Heart right ventricle (tissue), 16 donors: ENCODE measurements around the gene SAV1. TPM values are rescaled to one million over a fixed set of nuclear protein-coding genes. Genes with fewer than 3 reads are reported as not detected.
A peak's percentile ranks its signal among the peaks of the same experiment; 100 is the strongest.

Experiments
- ATAC-seq, 8 donors: fragments of 200-7000 bp; cut with Tn5 transposase; one replicate each; pipeline ENCODE4 v1.9.1; 2020; ENCODE audit warnings: mild to moderate bottlenecking in 8 of 8, moderate library complexity in 8 of 8, moderate number of reproducible peaks in 1 of 8
- DNase-seq, 2 donors: peaks; one replicate each; pipeline ENCODE4 v3.0.0-alpha.2; 2020
- H3K27ac ChIP-seq, 10 donors: fragments of 200-600 bp; sonication (generic) in 2 of 10; one replicate each; pipeline versions ENCODE4 v1.5.0 to v1.8.0; 2020 to 2022; ENCODE audit warnings: mild to moderate bottlenecking in 3 of 10
- H3K27me3 ChIP-seq, 7 donors: fragments of 200-600 bp; one replicate each; pipeline ENCODE4 v1.8.0; 2021 to 2022; ENCODE audit warnings: mild to moderate bottlenecking in 2 of 7
- H3K36me3 ChIP-seq, 9 donors: fragments of 200-600 bp; sonication (generic) in 1 of 9; one replicate each; pipeline versions ENCODE4 v1.5.0 to v1.8.0; 2020 to 2022; ENCODE audit warnings: mild to moderate bottlenecking in 2 of 9
- H3K4me1 ChIP-seq, 9 donors: fragments of 200-600 bp; sonication (generic) in 1 of 9; one replicate each; pipeline versions ENCODE4 v1.5.0 to v1.8.0; 2020 to 2022; ENCODE audit warnings: mild to moderate bottlenecking in 4 of 9
- H3K4me3 ChIP-seq, 10 donors: fragments of 200-600 bp; sonication (generic) in 2 of 10; one replicate each; pipeline versions ENCODE4 v1.5.0 to v1.8.0; 2020 to 2022; ENCODE audit warnings: mild to moderate bottlenecking in 7 of 10, moderate library complexity in 2 of 10
- H3K9me3 ChIP-seq, 11 donors: fragments of 200-600 bp in 10 of 11; sonication (generic) in 2 of 11; one replicate each; pipeline versions ENCODE4 v1.5.0 to v1.8.0; 2013 to 2022; ENCODE audit warnings: mild to moderate bottlenecking in 2 of 11, control low read depth in 1 of 11, moderate library complexity in 1 of 11
- WGBS, 2 donors: extraction: QIAGEN DNeasy Blood & Tissue Kit; methylation state at CpG; one replicate each; pipeline ENCODE4 v1.1.7; 2013; ENCODE audit warnings: inconsistent platforms in 1 of 2; 5-methylcytosine and 5-hydroxymethylcytosine counted together
- intact Hi-C, 10 donors: fragments of 100-400 bp; cut with DNase I; formaldehyde crosslinking; loops; one replicate each; pipeline versions ENCODE4 v1.11.1 to v1.14.2; 2022
- polyA plus RNA-seq, 2 donors: library from polyadenylated mRNA; stranded (reverse); fragments of 200-250 nt; gene quantifications; one replicate each; pipeline ENCODE4 v1.2.3, GENCODE V29; 2013
- total RNA-seq, 10 donors: library from RNA; stranded (reverse); fragmentation: NEBNext Ultra II Directional in 3 of 10; extraction: Animal tissue kit (Norgen Biotek cat#: 25700) in 3 of 10; gene quantifications; one replicate each; pipeline versions ENCODE4 v1.2.1 to v1.2.4, GENCODE V29; 2021 to 2023
- TF ChIP-seq, protein P1 (sequence below), 9 donors: fragments of 200-600 bp; sonication (generic) in 2 of 9; IDR thresholded peaks; one replicate each; pipeline versions ENCODE4 v1.5.0 to v1.8.0; 2021 to 2022; ENCODE audit warnings: antibody characterized with exemption in 9 of 9, mild to moderate bottlenecking in 5 of 9, moderate library complexity in 1 of 9
- donor health status: Arrhythmogenic right ventricular cardiomyopathy.
- donor health status: ischemic (EF 13 %, LVEDD 7.1; RV severe dilation, severe dysfunction).
- donor health status: healthy with polysubstance abuse.
- donor health status: DM: no; HTN: yes; CAD: no.
- donor health status: DM: no; HTN: no; CAD: no.
- donor health status: ischemic (EF 25% LVEDD 6.9; RV normal size, moderate dysfunction).
- donor health status: ischemic (EF 25% LVEDD 5.7; RV mildly dilated, moderate dysfunction).
- donor health status: healthy.
- donor health status: DM: yes; HTN: yes; CAD: no.
- donor health status: Ischemic cardiomyopathy.
- donor health status: ischemic (EF 35%, LVEDD 5.7; RV mildly dilated, moderate dysfunction).
- donor health status: nonischemic (EF 11% LVEDD 7.7; RV severe dilation, severe dysfunction).
- donor health status: DM: yes; HTN: yes; CAD: no.
- donor health status: PGD.
- donor health status: ischemic (EF 29% LVEDD 5.4; RV normal size, mild dysfunction).
- donor health status: nonischemic (EF 23%, LVEDD 6.1; RV moderate dilation, normal function).

The SAV1 gene
- total and polyA plus RNA-seq, 12 donors = 10.2 to 32.6 (median 29.1) TPM

DNA sequence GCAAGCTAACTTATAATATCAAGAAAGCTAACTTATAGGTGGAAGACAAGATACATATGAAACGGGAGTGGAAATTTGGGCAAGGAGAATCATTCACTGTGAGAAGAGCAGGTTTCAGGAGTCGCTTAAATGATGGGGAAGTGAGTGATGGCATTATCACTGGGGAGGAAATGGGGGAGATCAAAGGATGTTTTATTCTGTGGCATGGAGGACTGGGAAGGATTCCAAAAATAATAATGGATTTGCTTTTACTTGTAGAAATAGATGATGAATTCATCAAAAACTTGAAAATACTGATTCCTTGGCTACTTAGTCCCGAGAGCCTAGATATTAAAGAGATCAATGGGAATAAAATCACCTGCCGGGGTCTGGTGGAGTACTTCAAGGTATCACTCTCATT lies 47.8 kb downstream of the SAV1 start:
- DNase-seq (no peak), ATAC-seq (no peak)
- no peak overlapping the region for H3K4me3 ChIP-seq
- no peaks in the 10 kb centered on the region for H3K27me3 ChIP-seq
- peaks cover 0 to 6% (median 0%) of the 10 kb centered on the region in 11 donors for H3K9me3 ChIP-seq
- TF ChIP-seq, protein P1, sequence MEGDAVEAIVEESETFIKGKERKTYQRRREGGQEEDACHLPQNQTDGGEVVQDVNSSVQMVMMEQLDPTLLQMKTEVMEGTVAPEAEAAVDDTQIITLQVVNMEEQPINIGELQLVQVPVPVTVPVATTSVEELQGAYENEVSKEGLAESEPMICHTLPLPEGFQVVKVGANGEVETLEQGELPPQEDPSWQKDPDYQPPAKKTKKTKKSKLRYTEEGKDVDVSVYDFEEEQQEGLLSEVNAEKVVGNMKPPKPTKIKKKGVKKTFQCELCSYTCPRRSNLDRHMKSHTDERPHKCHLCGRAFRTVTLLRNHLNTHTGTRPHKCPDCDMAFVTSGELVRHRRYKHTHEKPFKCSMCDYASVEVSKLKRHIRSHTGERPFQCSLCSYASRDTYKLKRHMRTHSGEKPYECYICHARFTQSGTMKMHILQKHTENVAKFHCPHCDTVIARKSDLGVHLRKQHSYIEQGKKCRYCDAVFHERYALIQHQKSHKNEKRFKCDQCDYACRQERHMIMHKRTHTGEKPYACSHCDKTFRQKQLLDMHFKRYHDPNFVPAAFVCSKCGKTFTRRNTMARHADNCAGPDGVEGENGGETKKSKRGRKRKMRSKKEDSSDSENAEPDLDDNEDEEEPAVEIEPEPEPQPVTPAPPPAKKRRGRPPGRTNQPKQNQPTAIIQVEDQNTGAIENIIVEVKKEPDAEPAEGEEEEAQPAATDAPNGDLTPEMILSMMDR (IDR thresholded peaks at IDR 0.05) = no peak
- intact Hi-C loops = loop anchor here in 2 of 10 donors (2.0 to 5.0 kb wide), 3 partner anchors 47 to 94 kb away; partner anchors contain the start of gene SAV1 (in 1 of the 2)
- 66 to 81% methylated on average over 4 of the region's 4 CpGs for WGBS, 2 donors
- H3K4me1 ChIP-seq = peaks cover 0 to 8% (median 0%) of the 10 kb centered on the region in 9 donors
- peaks cover 0 to 30% (median 0%) of the 10 kb centered on the region in 9 donors for H3K36me3 ChIP-seq
- no peak overlapping the region for H3K27ac ChIP-seq

DNA sequence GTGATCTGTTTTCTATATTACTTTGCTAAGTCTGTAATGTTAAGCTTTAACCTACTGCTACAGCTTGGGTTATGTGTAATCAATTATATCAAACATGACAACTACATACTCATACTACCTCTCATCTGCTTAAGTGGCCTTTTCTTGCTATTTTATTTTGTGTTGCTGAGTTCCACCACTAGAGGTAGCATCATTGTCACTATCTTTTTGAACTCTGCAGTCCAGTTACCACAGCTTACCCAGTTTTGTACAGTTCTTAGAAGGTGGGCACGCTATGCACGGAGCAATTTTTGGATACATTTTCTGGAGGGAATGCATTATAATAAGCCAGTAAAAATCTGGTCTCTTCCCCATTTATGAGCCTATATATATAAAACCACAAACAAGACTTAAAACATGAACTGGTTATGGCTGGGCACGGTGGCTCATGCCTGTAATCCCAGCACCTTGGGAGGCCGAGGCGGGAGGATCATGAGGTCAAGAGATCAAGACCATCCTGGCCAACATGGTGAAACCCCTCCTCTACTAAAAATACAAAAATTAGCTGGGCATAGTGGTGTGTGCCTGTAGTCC lies 48.5 kb downstream of the SAV1 start:
- DNase-seq = no peak
- WGBS, 2 donors = 77 to 84% methylated on average over 5 of the region's 5 CpGs
- Histone ChIP-seq H3K4me3 (no peak overlapping the region), H3K27me3 (no peaks in the 10 kb centered on the region), H3K27ac (no peak overlapping the region), H3K36me3 (peaks cover 0 to 31% (median 0%) of the 10 kb centered on the region in 9 donors), H3K9me3 (peaks cover 0 to 6% (median 0%) of the 10 kb centered on the region in 11 donors), H3K4me1 (peaks cover 0 to 8% (median 0%) of the 10 kb centered on the region in 9 donors)
- intact Hi-C loops = loop anchor here in 9 of 10 donors (2.0 to 5.0 kb wide), 5 partner anchors 48 to 158 kb away; partner anchors contain the start of gene SAV1 (in 1 of the 9)
- peak in 4 of 8 donors; percentile 24 to 58 (median 48) for ATAC-seq
- TF ChIP-seq, protein P1 (IDR thresholded peaks at IDR 0.05) = peak; percentile 32 to 72 (median 63)

DNA sequence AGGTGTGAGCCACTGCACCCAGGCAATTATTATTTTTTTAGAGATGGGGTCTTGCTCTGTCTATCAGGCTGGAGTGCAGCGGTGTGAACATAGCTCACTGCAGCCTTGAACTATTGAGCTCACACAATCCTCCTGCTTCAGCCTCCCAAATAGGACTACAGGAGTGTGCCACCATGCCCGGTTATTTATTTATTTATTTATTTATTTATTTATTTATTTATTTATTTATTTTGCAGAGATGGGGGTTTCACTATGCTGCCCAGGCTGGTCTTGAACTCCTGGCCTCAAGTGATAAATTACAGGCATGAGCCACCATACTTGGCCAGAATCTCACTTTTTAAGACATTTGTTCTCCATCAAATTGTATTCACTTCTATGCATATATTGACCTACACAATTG lies 51.8 kb downstream of the SAV1 start:
- Histone ChIP-seq H3K4me3 (no peak overlapping the region), H3K4me1 (peaks cover 0 to 8% (median 0%) of the 10 kb centered on the region in 9 donors), H3K36me3 (peaks cover 0 to 21% (median 0%) of the 10 kb centered on the region in 9 donors), H3K27me3 (no peaks in the 10 kb centered on the region), H3K27ac (no peak overlapping the region), H3K9me3 (peaks cover 0 to 6% (median 0%) of the 10 kb centered on the region in 11 donors)
- WGBS, 2 donors = 97 to 98% methylated on average over 2 of the region's 2 CpGs
- TF ChIP-seq, protein P1 (IDR thresholded peaks at IDR 0.05) = no peak
- intact Hi-C loops = loop anchor here in 7 of 10 donors (5.0 kb wide), 3 partner anchors 96 to 161 kb away; no protein-coding TSS in a partner anchor
- ATAC-seq = no peak
- DNase-seq = no peak

DNA sequence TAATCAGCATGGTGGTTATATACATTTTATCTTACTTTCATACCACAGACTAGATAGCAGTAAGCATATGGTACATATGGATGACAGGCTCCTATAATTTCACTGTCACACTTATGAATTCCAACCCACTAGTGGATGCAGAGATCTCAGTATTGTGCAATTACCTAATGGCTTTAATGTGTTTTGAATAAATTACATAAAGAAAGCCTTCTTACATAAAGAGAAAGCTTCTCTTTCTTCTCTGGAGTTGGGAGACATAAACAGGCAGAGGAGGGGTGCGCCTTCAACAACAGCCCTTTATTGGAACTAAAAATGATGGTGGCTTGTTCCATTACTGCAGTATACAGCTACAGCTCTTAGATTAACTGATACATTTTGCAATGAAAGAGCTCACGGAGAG lies 52.6 kb downstream of the SAV1 start:
- ATAC-seq = no peak
- Histone ChIP-seq H3K36me3 (peaks cover 0 to 21% (median 0%) of the 10 kb centered on the region in 9 donors), H3K4me1 (peaks cover 0 to 8% (median 0%) of the 10 kb centered on the region in 9 donors), H3K4me3 (no peak overlapping the region), H3K27ac (no peak overlapping the region), H3K27me3 (no peaks in the 10 kb centered on the region), H3K9me3 (peaks cover 0 to 6% (median 0%) of the 10 kb centered on the region in 11 donors)
- WGBS, 2 donors = 98 to 99% methylated on average over 2 of the region's 2 CpGs
- no peak for DNase-seq
- TF ChIP-seq, protein P1 (IDR thresholded peaks at IDR 0.05) = no peak
- intact Hi-C loops = loop anchor here in 7 of 10 donors (5.0 kb wide), 3 partner anchors 97 to 162 kb away; no protein-coding TSS in a partner anchor
